A549 (cell line): ENCODE measurements around the gene TLR5. TPM values are rescaled to one million over a fixed set of nuclear protein-coding genes. Genes with fewer than 3 reads are reported as not detected.

Source experiments
- ATAC-seq, 2 experiments: fragments of 200-7000 bp in 1 of 2; fragments of >200 bp in 1 of 2; cut with Nextera tagmentation in 1 of 2; cut with Tn5 transposase in 1 of 2; 3 replicates each; pipeline versions ENCODE4 v1.8.0 to v1.9.1; 2018 to 2020; ENCODE audit warnings: mild to moderate bottlenecking in 1 of 2, moderate library complexity in 1 of 2
- CTCF ChIA-PET: fragments of 300-600 bp; sonication (Branson Sonifier 250); formaldehyde crosslinking; extraction: SDS; loops from one replicate; lab custom pipeline; 2021; ENCODE audit warnings: antibody characterized with exemption, inconsistent platforms; lab: Yijun Ruan, JAX
- POLR2A ChIA-PET: fragments of 350-600 bp; formaldehyde crosslinking; extraction: SDS; loops from one replicate; lab custom pipeline; 2021; ENCODE audit warnings: antibody characterized with exemption, inconsistent platforms; lab: Yijun Ruan, JAX
- DNase-seq, 2 experiments: peaks; one replicate each; pipeline versions ENCODE4 v3.0.0 to v3.0.0-alpha.2; 2011 to 2016; ENCODE audit warnings: low read depth in 1 of 2, low spot score in 1 of 2
- FAIRE-seq: peaks from 2 replicates; lab custom pipeline; 2011; peaks lifted over from hg19 to GRCh38; lab: Jason Lieb, UNC
- H3K27ac ChIP-seq, 2 experiments: fragments of >200 bp; sonication (Bioruptor Twin); formaldehyde crosslinking; 3 replicates each; pipeline ENCODE4 v1.5.1; 2016 to 2017
- H3K4me1 ChIP-seq: fragments of >200 bp; sonication (Bioruptor Twin); formaldehyde crosslinking; 3 replicates; pipeline ENCODE4 v1.6.1; 2016
- H3K4me2 ChIP-seq: fragments of >200 bp; sonication (Bioruptor Twin); formaldehyde crosslinking; 3 replicates; pipeline ENCODE4 v1.6.1; 2016
- H3K4me3 ChIP-seq: fragments of >200 bp; sonication (Bioruptor Twin); formaldehyde crosslinking; 3 replicates; pipeline ENCODE4 v1.5.1; 2016
- H3K9me3 ChIP-seq: fragments of >200 bp; sonication (Bioruptor Twin); formaldehyde crosslinking; 3 replicates; pipeline ENCODE4 v1.6.1; 2016
- BHLHE40 ChIP-seq: IDR thresholded peaks from 2 replicates; pipeline ENCODE4 v1.6.1; 2012; ENCODE audit warnings: low read depth, low read length, inconsistent platforms
- CEBPB ChIP-seq, 2 experiments: fragments of >200 bp in 1 of 2; sonication (Bioruptor Twin) in 1 of 2; formaldehyde crosslinking in 1 of 2; IDR thresholded peaks; 2 replicates each; pipeline ENCODE4 v1.6.1; 2012 to 2016
- ESRRA ChIP-seq: fragments of 150-350 bp; IDR thresholded peaks from 2 replicates; pipeline ENCODE4 v1.6.1; 2014; ENCODE audit warnings: mild to moderate bottlenecking, low read length, borderline replicate concordance
- FOSB ChIP-seq: fragments of 250-450 bp; sonication (Bioruptor Pico); IDR thresholded peaks from 2 replicates; pipeline ENCODE4 v1.5.0; 2020; ENCODE audit warnings: mild to moderate bottlenecking, moderate library complexity
- GATA3 ChIP-seq: IDR thresholded peaks from 2 replicates; pipeline ENCODE4 v1.6.1; 2012; ENCODE audit warnings: borderline replicate concordance
- HDAC2 ChIP-seq: fragments of 200-600 bp; sonication (generic); IDR thresholded peaks from 2 replicates; pipeline ENCODE4 v1.6.1; 2016
- JUN ChIP-seq, 2 experiments: fragments of >200 bp; sonication (Bioruptor Twin); formaldehyde crosslinking; IDR thresholded peaks; 2 replicates in 1 of 2; 3 replicates in 1 of 2; pipeline ENCODE4 v1.6.1; 2016 to 2017
- JUNB ChIP-seq: fragments of >200 bp; sonication (Bioruptor Twin); formaldehyde crosslinking; IDR thresholded peaks from 2 replicates; pipeline ENCODE4 v1.6.1; 2016
- KDM1A ChIP-seq: fragments of 200-600 bp; sonication (generic); IDR thresholded peaks from 2 replicates; pipeline ENCODE4 v1.6.1; 2016; ENCODE audit warnings: low read depth, mild to moderate bottlenecking
- KDM5A ChIP-seq: fragments of 200-600 bp; sonication (generic); IDR thresholded peaks from 2 replicates; pipeline ENCODE4 v1.6.1; 2016; ENCODE audit warnings: antibody characterized with exemption, mild to moderate bottlenecking
- MAZ ChIP-seq: fragments of 150-350 bp; IDR thresholded peaks from 2 replicates; pipeline ENCODE4 v1.6.1; 2014; ENCODE audit warnings: antibody characterized with exemption, low read depth, low read length, borderline replicate concordance
- MYC ChIP-seq: IDR thresholded peaks from 2 replicates; pipeline ENCODE4 v1.6.1; 2012; ENCODE audit warnings: mild to moderate bottlenecking, inconsistent platforms, low read length, improper control_type of control experiment, borderline replicate concordance
- NPAS2 ChIP-seq: fragments of 250-450 bp; sonication (Bioruptor Pico); IDR thresholded peaks from 2 replicates; pipeline ENCODE4 v1.8.0; 2022; ENCODE audit warnings: mild to moderate bottlenecking, moderate library complexity, borderline replicate concordance
- PHF8 ChIP-seq: fragments of 200-600 bp; sonication (generic); IDR thresholded peaks from 2 replicates; pipeline ENCODE4 v1.6.1; 2016; ENCODE audit warnings: low read depth, mild to moderate bottlenecking, antibody characterized with exemption, moderate library complexity, borderline replicate concordance
- POLR2AphosphoS2 ChIP-seq: conservative IDR thresholded peaks from 2 replicates; pipeline ENCODE4 v1.6.1; 2012; ENCODE audit warnings: low read length, improper control_type of control experiment, inconsistent platforms
- RAD21 ChIP-seq, 2 experiments: fragments of >200 bp in 1 of 2; sonication (Bioruptor Twin) in 1 of 2; formaldehyde crosslinking in 1 of 2; IDR thresholded peaks in 1 of 2; conservative IDR thresholded peaks in 1 of 2; 2 replicates in 1 of 2; 3 replicates in 1 of 2; pipeline ENCODE4 v1.6.1; 2012 to 2018; ENCODE audit warnings: inconsistent platforms in 1 of 2
- RCOR1 ChIP-seq: fragments of 150-350 bp; IDR thresholded peaks from 2 replicates; pipeline ENCODE4 v1.6.1; 2014; ENCODE audit warnings: antibody characterized with exemption, low read length, low read depth
- RFX5 ChIP-seq: fragments of 450-650 bp; IDR thresholded peaks from 2 replicates; pipeline ENCODE4 v1.7.1; 2014; ENCODE audit warnings: antibody characterized with exemption, mild to moderate bottlenecking, moderate library complexity
- RNF2 ChIP-seq: fragments of 200-600 bp; sonication (generic); IDR thresholded peaks from 2 replicates; pipeline ENCODE4 v1.6.1; 2016; ENCODE audit warnings: low read depth, mild to moderate bottlenecking, antibody characterized with exemption, moderate library complexity, borderline replicate concordance
- ZNF302 ChIP-seq: fragments of 250-450 bp; sonication (Bioruptor Pico); IDR thresholded peaks from 2 replicates; pipeline ENCODE4 v1.9.0; 2021; ENCODE audit warnings: inconsistent platforms, mild to moderate bottlenecking, moderate library complexity
- ZSCAN20 ChIP-seq: fragments of 250-450 bp; sonication (Bioruptor Pico); IDR thresholded peaks from 2 replicates; pipeline ENCODE4 v1.8.0; 2022; ENCODE audit warnings: mild to moderate bottlenecking, moderate library complexity
- WGBS: methylation state at CpG from one replicate; pipeline ENCODE4 v1.1.6; 2017; ENCODE audit errors: missing lambda C conversion rate; 5-methylcytosine and 5-hydroxymethylcytosine counted together
- polyA plus RNA-seq, 4 experiments: library from polyadenylated mRNA; depleted of rRNA in 3 of 4; stranded (reverse); fragments of >200 nt; fragmentation: RNase III in 1 of 4; extraction: RNeasy Plus Mini Kit Qiagen cat#74134 plus additional on column Dnase treatment in 1 of 4; gene quantifications; 2 replicates in 3 of 4; 3 replicates in 1 of 4; pipeline ENCODE4 v1.2.3, GENCODE V29; 2011 to 2017
- TF ChIP-seq, protein P1 (sequence below): IDR thresholded peaks from 2 replicates; pipeline ENCODE4 v1.6.1; 2012
- TF ChIP-seq, protein P2 (sequence below): fragments of 250-450 bp; sonication (Bioruptor Pico); IDR thresholded peaks from 2 replicates; pipeline ENCODE4 v1.5.0; 2020; ENCODE audit warnings: low read depth, mild to moderate bottlenecking, moderate library complexity
- TF ChIP-seq, protein P3 (sequence below): fragments of 250-450 bp; sonication (Bioruptor Pico); IDR thresholded peaks from 2 replicates; pipeline ENCODE4 v1.5.0; 2021; ENCODE audit warnings: mild to moderate bottlenecking, moderate library complexity, borderline replicate concordance
- TF ChIP-seq, protein P4 (sequence below): fragments of 150-350 bp; IDR thresholded peaks from 2 replicates; pipeline ENCODE4 v1.6.1; 2014; ENCODE audit warnings: low read depth, mild to moderate bottlenecking, low read length
- TF ChIP-seq, protein P5 (sequence below): fragments of >200 bp; sonication (Bioruptor Twin); formaldehyde crosslinking; IDR thresholded peaks from 3 replicates; pipeline ENCODE4 v1.6.1; 2016
- TF ChIP-seq, protein P6 (sequence below): IDR thresholded peaks from 2 replicates; pipeline ENCODE4 v1.6.1; 2012; ENCODE audit warnings: low read depth, borderline replicate concordance
- TF ChIP-seq, protein P7 (sequence below): fragments of 200-600 bp; sonication (generic); IDR thresholded peaks from 2 replicates; pipeline ENCODE4 v1.6.1; 2016; ENCODE audit warnings: antibody characterized with exemption, mild to moderate bottlenecking, moderate library complexity

The TLR5 gene
- polyA plus RNA-seq, 2 of the 4 experiments (the other 2 are of a cell fraction), result 0.22 to 1.3 TPM

DNA sequence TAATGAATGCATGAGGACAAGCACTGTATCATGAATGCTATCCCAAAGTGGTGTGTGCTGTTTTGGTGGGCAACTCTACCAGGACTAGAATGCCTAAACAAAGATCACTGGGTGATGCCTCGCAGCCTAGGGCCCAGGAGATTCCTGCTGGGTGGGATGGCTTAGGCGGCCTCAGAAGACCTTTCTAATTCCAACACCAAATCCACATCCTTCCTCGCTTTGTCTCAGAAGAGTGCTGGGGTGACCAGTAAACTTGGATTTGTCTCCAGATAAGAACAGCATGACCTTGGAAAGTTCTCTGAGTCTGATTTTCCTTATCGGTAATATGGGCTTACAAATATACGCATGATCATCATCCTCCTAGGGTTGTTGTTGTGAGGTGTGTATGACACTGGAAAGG, 76.6 kb downstream of the TLR5 start:
- ATAC-seq (no peak), DNase-seq (no peak), FAIRE-seq (no peak)
- Histone ChIP-seq H3K27ac (no peak overlapping the region), H3K9me3 (no peaks in the 10 kb centered on the region), H3K4me1 (no peaks in the 10 kb centered on the region), H3K4me2 (no peak overlapping the region), H3K4me3 (no peak overlapping the region)
- CTCF ChIA-PET, result no interaction called here
- WGBS, result 74% methylated on average over 5 of the region's 5 CpGs
- POLR2A ChIA-PET, result no interaction called here
- TF ChIP-seq RAD21 (conservative IDR thresholded peaks at IDR 0.05 in 1 of 2, IDR thresholded peaks at IDR 0.05 in 1 of 2), result no peak
- TF ChIP-seq, protein P1, sequence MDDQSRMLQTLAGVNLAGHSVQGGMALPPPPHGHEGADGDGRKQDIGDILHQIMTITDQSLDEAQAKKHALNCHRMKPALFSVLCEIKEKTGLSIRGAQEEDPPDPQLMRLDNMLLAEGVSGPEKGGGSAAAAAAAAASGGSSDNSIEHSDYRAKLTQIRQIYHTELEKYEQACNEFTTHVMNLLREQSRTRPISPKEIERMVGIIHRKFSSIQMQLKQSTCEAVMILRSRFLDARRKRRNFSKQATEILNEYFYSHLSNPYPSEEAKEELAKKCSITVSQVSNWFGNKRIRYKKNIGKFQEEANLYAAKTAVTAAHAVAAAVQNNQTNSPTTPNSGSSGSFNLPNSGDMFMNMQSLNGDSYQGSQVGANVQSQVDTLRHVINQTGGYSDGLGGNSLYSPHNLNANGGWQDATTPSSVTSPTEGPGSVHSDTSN, result no peak
- TF ChIP-seq RNF2, result no peak
- no peak for TF ChIP-seq HDAC2
- TF ChIP-seq, protein P2, sequence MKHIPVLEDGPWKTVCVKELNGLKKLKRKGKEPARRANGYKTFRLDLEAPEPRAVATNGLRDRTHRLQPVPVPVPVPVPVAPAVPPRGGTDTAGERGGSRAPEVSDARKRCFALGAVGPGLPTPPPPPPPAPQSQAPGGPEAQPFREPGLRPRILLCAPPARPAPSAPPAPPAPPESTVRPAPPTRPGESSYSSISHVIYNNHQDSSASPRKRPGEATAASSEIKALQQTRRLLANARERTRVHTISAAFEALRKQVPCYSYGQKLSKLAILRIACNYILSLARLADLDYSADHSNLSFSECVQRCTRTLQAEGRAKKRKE (CRISPR knock-in tag), result no peak
- TF ChIP-seq CEBPB (IDR thresholded peaks at IDR 0.05), result no peak
- no peak for TF ChIP-seq JUN (IDR thresholded peaks at IDR 0.05)
- no peak for TF ChIP-seq FOSB
- no peak for TF ChIP-seq ZSCAN20 (CRISPR knock-in tag)
- no peak for TF ChIP-seq MYC
- no peak for TF ChIP-seq MAZ
- TF ChIP-seq, protein P3, sequence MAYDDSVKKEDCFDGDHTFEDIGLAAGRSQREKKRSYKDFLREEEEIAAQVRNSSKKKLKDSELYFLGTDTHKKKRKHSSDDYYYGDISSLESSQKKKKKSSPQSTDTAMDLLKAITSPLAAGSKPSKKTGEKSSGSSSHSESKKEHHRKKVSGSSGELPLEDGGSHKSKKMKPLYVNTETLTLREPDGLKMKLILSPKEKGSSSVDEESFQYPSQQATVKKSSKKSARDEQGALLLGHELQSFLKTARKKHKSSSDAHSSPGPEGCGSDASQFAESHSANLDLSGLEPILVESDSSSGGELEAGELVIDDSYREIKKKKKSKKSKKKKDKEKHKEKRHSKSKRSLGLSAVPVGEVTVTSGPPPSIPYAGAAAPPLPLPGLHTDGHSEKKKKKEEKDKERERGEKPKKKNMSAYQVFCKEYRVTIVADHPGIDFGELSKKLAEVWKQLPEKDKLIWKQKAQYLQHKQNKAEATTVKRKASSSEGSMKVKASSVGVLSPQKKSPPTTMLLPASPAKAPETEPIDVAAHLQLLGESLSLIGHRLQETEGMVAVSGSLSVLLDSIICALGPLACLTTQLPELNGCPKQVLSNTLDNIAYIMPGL (CRISPR knock-in tag), result no peak
- no peak for TF ChIP-seq ZNF302 (CRISPR knock-in tag)
- TF ChIP-seq NPAS2 (CRISPR knock-in tag), result no peak
- TF ChIP-seq BHLHE40, result no peak
- TF ChIP-seq KDM5A, result no peak

DNA sequence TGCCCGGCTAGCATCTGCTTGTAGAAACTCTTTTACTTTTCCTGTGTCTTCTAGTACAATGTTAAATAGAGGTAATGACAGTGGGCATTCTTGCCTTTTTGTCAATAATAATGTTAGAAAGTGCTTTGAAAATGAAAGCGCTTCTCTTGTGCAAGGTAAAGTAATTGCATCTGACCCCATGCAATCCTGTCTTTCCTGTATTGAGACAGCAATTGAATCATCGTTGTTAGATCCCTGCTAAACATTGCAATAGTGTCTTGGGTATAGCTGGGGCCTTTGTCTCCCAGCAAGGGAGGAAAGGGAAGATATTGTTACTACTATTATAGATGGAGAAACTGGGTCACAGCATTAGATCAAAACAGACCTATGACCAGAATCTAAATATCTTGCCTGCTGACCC, 80.9 kb downstream of the TLR5 start:
- Histone ChIP-seq H3K4me1 (no peaks in the 10 kb centered on the region), H3K27ac (no peak overlapping the region), H3K4me2 (no peak overlapping the region), H3K9me3 (no peaks in the 10 kb centered on the region), H3K4me3 (no peak overlapping the region)
- FAIRE-seq (no peak), ATAC-seq (peak in 1 of 2 experiments; percentile 30; a peak in 1 of 6 replicates), DNase-seq (no peak)
- 36% methylated on average over 3 of the region's 3 CpGs for WGBS
- ChIA-PET CTCF (interaction anchor here (2.0 kb wide), 1 partner anchor 28 kb away, joined by 5 read pairs; no protein-coding TSS in a partner anchor), POLR2A (no interaction called here)
- TF ChIP-seq RFX5 (no peak), KDM1A (no peak), MYC (no peak), RCOR1 (no peak), POLR2AphosphoS2 (no peak), GATA3 (no peak), JUNB (no peak), PHF8 (no peak), ESRRA (no peak)
- TF ChIP-seq, protein P4, sequence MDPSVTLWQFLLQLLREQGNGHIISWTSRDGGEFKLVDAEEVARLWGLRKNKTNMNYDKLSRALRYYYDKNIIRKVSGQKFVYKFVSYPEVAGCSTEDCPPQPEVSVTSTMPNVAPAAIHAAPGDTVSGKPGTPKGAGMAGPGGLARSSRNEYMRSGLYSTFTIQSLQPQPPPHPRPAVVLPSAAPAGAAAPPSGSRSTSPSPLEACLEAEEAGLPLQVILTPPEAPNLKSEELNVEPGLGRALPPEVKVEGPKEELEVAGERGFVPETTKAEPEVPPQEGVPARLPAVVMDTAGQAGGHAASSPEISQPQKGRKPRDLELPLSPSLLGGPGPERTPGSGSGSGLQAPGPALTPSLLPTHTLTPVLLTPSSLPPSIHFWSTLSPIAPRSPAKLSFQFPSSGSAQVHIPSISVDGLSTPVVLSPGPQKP, result no peak
- TF ChIP-seq, protein P5, sequence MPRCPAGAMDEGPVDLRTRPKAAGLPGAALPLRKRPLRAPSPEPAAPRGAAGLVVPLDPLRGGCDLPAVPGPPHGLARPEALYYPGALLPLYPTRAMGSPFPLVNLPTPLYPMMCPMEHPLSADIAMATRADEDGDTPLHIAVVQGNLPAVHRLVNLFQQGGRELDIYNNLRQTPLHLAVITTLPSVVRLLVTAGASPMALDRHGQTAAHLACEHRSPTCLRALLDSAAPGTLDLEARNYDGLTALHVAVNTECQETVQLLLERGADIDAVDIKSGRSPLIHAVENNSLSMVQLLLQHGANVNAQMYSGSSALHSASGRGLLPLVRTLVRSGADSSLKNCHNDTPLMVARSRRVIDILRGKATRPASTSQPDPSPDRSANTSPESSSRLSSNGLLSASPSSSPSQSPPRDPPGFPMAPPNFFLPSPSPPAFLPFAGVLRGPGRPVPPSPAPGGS, result no peak
- TF ChIP-seq, protein P6, sequence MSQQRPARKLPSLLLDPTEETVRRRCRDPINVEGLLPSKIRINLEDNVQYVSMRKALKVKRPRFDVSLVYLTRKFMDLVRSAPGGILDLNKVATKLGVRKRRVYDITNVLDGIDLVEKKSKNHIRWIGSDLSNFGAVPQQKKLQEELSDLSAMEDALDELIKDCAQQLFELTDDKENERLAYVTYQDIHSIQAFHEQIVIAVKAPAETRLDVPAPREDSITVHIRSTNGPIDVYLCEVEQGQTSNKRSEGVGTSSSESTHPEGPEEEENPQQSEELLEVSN, result no peak
- TF ChIP-seq, protein P7, sequence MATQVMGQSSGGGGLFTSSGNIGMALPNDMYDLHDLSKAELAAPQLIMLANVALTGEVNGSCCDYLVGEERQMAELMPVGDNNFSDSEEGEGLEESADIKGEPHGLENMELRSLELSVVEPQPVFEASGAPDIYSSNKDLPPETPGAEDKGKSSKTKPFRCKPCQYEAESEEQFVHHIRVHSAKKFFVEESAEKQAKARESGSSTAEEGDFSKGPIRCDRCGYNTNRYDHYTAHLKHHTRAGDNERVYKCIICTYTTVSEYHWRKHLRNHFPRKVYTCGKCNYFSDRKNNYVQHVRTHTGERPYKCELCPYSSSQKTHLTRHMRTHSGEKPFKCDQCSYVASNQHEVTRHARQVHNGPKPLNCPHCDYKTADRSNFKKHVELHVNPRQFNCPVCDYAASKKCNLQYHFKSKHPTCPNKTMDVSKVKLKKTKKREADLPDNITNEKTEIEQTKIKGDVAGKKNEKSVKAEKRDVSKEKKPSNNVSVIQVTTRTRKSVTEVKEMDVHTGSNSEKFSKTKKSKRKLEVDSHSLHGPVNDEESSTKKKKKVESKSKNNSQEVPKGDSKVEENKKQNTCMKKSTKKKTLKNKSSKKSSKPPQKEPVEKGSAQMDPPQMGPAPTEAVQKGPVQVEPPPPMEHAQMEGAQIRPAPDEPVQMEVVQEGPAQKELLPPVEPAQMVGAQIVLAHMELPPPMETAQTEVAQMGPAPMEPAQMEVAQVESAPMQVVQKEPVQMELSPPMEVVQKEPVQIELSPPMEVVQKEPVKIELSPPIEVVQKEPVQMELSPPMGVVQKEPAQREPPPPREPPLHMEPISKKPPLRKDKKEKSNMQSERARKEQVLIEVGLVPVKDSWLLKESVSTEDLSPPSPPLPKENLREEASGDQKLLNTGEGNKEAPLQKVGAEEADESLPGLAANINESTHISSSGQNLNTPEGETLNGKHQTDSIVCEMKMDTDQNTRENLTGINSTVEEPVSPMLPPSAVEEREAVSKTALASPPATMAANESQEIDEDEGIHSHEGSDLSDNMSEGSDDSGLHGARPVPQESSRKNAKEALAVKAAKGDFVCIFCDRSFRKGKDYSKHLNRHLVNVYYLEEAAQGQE, result no peak
